GM19455 (cell line): Measurements from ENCODE around the gene LEMD2.

Source experiments
- ATAC-seq: cut with Tn5 transposase; IDR thresholded peaks from one replicate; pipeline ENCODE4 v1.9.1; 2021; ENCODE audit not compliant: unreplicated experiment

Gene LEMD2

GRCh38 chr6:33797626-33798342 is 8.9 kb upstream of the LEMD2 start:
- no peak for ATAC-seq

- no peak for ATAC-seq
These were observed 6.1 kb upstream of the LEMD2 start for GRCh38 chr6:33794910-33795623.

GRCh38 chr6:33792981-33793380 is 4.1 kb upstream of the LEMD2 start:
- no peak for ATAC-seq

- ATAC-seq, result no peak
These were observed 2.7 kb upstream of the LEMD2 start for GRCh38 chr6:33791620-33792019.

GRCh38 chr6:33790910-33791309 is 2.0 kb upstream of the LEMD2 start:
- no peak for ATAC-seq

GRCh38 chr6:33790379-33790778 is 1.4 kb upstream of the LEMD2 start:
- ATAC-seq, result no peak

GRCh38 chr6:33789550-33789895 is 593 bp upstream of the LEMD2 start:
- no peak for ATAC-seq

- ATAC-seq, result peak; percentile 52
These were observed 806 bp downstream of the LEMD2 start for GRCh38 chr6:33787954-33788693.

- no peak for ATAC-seq
These were observed 1.5 kb downstream of the LEMD2 start for GRCh38 chr6:33787346-33787953.

- ATAC-seq, result no peak
These were observed 2.2 kb downstream of the LEMD2 start for GRCh38 chr6:33786736-33787135.

- ATAC-seq, result no peak
These were observed 3.2 kb downstream of the LEMD2 start for GRCh38 chr6:33785778-33786177.

- no peak for ATAC-seq
These were observed 4.1 kb downstream of the LEMD2 start for GRCh38 chr6:33784787-33785186.

- ATAC-seq, result no peak
These were observed 5.0 kb downstream of the LEMD2 start for GRCh38 chr6:33783781-33784520.

GRCh38 chr6:33782561-33782960 is 6.4 kb downstream of the LEMD2 start:
- no peak for ATAC-seq

GRCh38 chr6:33781131-33781975 is 7.6 kb downstream of the LEMD2 start:
- ATAC-seq, result no peak

GRCh38 chr6:33779895-33780294 is 9.0 kb downstream of the LEMD2 start:
- no peak for ATAC-seq

GRCh38 chr6:33779290-33779689 is 9.6 kb downstream of the LEMD2 start:
- no peak for ATAC-seq

GRCh38 chr6:33778444-33779121 is 10.3 kb downstream of the LEMD2 start:
- ATAC-seq, result no peak
